Fibroblast of lung (primary cell): ENCODE results near the gene KRT71. TPM values are rescaled to one million over a fixed set of nuclear protein-coding genes. Genes with fewer than 3 reads are reported as not detected.

Source experiments
- DNase-seq, 2 donors: peaks; one replicate each; pipeline versions ENCODE4 v3.0.0 to v3.0.0-alpha.2; 2010; ENCODE audit warnings: low read depth in 2 of 2
- H2AFZ ChIP-seq: 2 replicates; pipeline ENCODE4 v1.5.1; 2012; ENCODE audit warnings: low read length, control low read depth, inconsistent platforms
- H3K27ac ChIP-seq: 2 replicates; pipeline ENCODE4 v1.5.1; 2011; ENCODE audit warnings: low read length, control low read depth; ENCODE audit not compliant: insufficient read depth
- H3K27me3 ChIP-seq: 2 replicates; pipeline ENCODE4 v1.5.1; 2011; ENCODE audit warnings: mild to moderate bottlenecking, low read length; ENCODE audit not compliant: control insufficient read depth, insufficient read depth
- H3K36me3 ChIP-seq: 2 replicates; pipeline ENCODE4 v1.5.1; 2011; ENCODE audit warnings: low read length; ENCODE audit not compliant: control insufficient read depth, insufficient read depth
- H3K4me1 ChIP-seq: 2 replicates; pipeline ENCODE4 v1.5.1; 2011; ENCODE audit warnings: low read length; ENCODE audit not compliant: control insufficient read depth, insufficient read depth; ENCODE audit errors: extremely low read depth
- H3K4me2 ChIP-seq: 2 replicates; pipeline ENCODE4 v1.5.1; 2011; ENCODE audit warnings: low read length, control low read depth; ENCODE audit not compliant: insufficient read depth; ENCODE audit errors: extremely low read depth
- H3K4me3 ChIP-seq, 4 experiments: fragments of 200-600 bp in 1 of 4; sonication (generic) in 1 of 4; replicated peaks in 1 of 4; 2 replicates each; pipeline ENCODE4 v1.5.1; 2011 to 2016; ENCODE audit warnings: low read length in 4 of 4, low read depth in 3 of 4, mild to moderate bottlenecking in 3 of 4, control low read depth in 2 of 4, inconsistent platforms in 1 of 4, mixed read lengths in 1 of 4; ENCODE audit not compliant: insufficient read depth in 1 of 4; ENCODE audit errors: control extremely low read depth in 1 of 4
- H3K79me2 ChIP-seq: 2 replicates; pipeline ENCODE4 v1.5.1; 2012; ENCODE audit warnings: mild to moderate bottlenecking, low read length, inconsistent platforms; ENCODE audit not compliant: control insufficient read depth, insufficient read depth
- H3K9ac ChIP-seq: 2 replicates; pipeline ENCODE4 v1.5.1; 2011; ENCODE audit warnings: mild to moderate bottlenecking, low read length, control low read depth; ENCODE audit not compliant: insufficient read depth
- H3K9me3 ChIP-seq: 2 replicates; pipeline ENCODE4 v1.5.1; 2012; ENCODE audit warnings: low read depth, low read length; ENCODE audit not compliant: control insufficient read depth, insufficient read depth
- H4K20me1 ChIP-seq: 2 replicates; pipeline ENCODE4 v1.5.1; 2011; ENCODE audit warnings: low read length; ENCODE audit not compliant: control insufficient read depth, insufficient read depth; ENCODE audit errors: extremely low read depth
- CTCF ChIP-seq, 2 donors: IDR thresholded peaks in 1 of 2; conservative IDR thresholded peaks in 1 of 2; 1 replicate in 1 of 2; 2 replicates in 1 of 2; pipeline ENCODE4 v1.5.1; 2011 to 2012; ENCODE audit warnings: low read length in 2 of 2, control low read depth in 1 of 2, inconsistent platforms in 1 of 2, low read depth in 1 of 2, mild to moderate bottlenecking in 1 of 2
- EZH2 ChIP-seq: IDR thresholded peaks from 2 replicates; pipeline ENCODE4 v1.5.1; 2012; ENCODE audit warnings: low read length, control low read depth, mild to moderate bottlenecking; ENCODE audit errors: missing control alignments
- polyA plus RNA-seq, 2 donors: library from polyadenylated mRNA; depleted of rRNA in 1 of 2; stranded (reverse) in 1 of 2; unstranded in 1 of 2; fragments of >200 nt; gene quantifications; 2 replicates each; pipeline ENCODE4 v1.2.1, GENCODE V29; 2011 to 2012; ENCODE audit warnings: missing spikeins in 1 of 2
- total RNA-seq: library from RNA; depleted of rRNA; stranded (reverse); fragments of >200 nt; gene quantifications from 2 replicates; pipeline ENCODE4 v1.2.1, GENCODE V29; 2014

Gene KRT71
- total and polyA plus RNA-seq, 2 donors (not counting 1 experiment from before 2014, with no cell fraction given) = not detected

- H3K27me3 ChIP-seq = peaks cover 5% of the 10 kb centered on the region
- H2AFZ ChIP-seq = no peak overlapping the region
- TF ChIP-seq EZH2 (no peak), CTCF (conservative IDR thresholded peaks at IDR 0.05 in 1 of 2, IDR thresholded peaks at IDR 0.05 in 1 of 2; ENCODE audit: low read depth in 1 of 2, low read length in 2 of 2) (no peak)
Measured at GRCh38 chr12:52546126-52546525, 6.8 kb downstream of the KRT71 start.

GRCh38 chr12:52543985-52544883 lies 8.7 kb downstream of the KRT71 start:
- no peaks in the 10 kb centered on the region for H3K36me3 ChIP-seq
- peaks cover 5% of the 10 kb centered on the region for H3K27me3 ChIP-seq
- no peaks in the 10 kb centered on the region for H4K20me1 ChIP-seq
- H3K4me1 ChIP-seq = no peaks in the 10 kb centered on the region
- H3K79me2 ChIP-seq = no peaks in the 10 kb centered on the region
- no peak overlapping the region for H2AFZ ChIP-seq
- TF ChIP-seq EZH2 (no peak), CTCF (conservative IDR thresholded peaks at IDR 0.05 in 1 of 2, IDR thresholded peaks at IDR 0.05 in 1 of 2; ENCODE audit: low read depth in 1 of 2, low read length in 2 of 2) (no peak)
- peak in 1 of 2 donors; percentile 11 for DNase-seq
- H3K27ac ChIP-seq = no peak overlapping the region
- H3K4me3 ChIP-seq = no peak overlapping the region
- no peak overlapping the region for H3K9ac ChIP-seq
- H3K4me2 ChIP-seq = no peak overlapping the region
- H3K9me3 ChIP-seq = no peaks in the 10 kb centered on the region

More at GRCh38 chr12:52546126-52546525, 6.8 kb downstream of the KRT71 start:
- H4K20me1 ChIP-seq = no peaks in the 10 kb centered on the region
- no peaks in the 10 kb centered on the region for H3K79me2 ChIP-seq
- no peaks in the 10 kb centered on the region for H3K4me1 ChIP-seq
- H3K9ac ChIP-seq = no peak overlapping the region
- H3K4me2 ChIP-seq = no peak overlapping the region
- no peaks in the 10 kb centered on the region for H3K36me3 ChIP-seq
- DNase-seq = no peak
- H3K9me3 ChIP-seq = no peaks in the 10 kb centered on the region
- H3K27ac ChIP-seq = no peak overlapping the region
- no peak overlapping the region for H3K4me3 ChIP-seq

- DNase-seq = no peak
- no peak overlapping the region for H3K4me3 ChIP-seq
- H3K9me3 ChIP-seq = no peaks in the 10 kb centered on the region
- no peaks in the 10 kb centered on the region for H3K36me3 ChIP-seq
- no peak overlapping the region for H3K9ac ChIP-seq
- H4K20me1 ChIP-seq = no peaks in the 10 kb centered on the region
- TF ChIP-seq EZH2 = no peak
- no peak for TF ChIP-seq CTCF (conservative IDR thresholded peaks at IDR 0.05 in 1 of 2, IDR thresholded peaks at IDR 0.05 in 1 of 2; ENCODE audit: low read depth in 1 of 2, low read length in 2 of 2)
- H3K4me2 ChIP-seq = no peak overlapping the region
- H3K27me3 ChIP-seq = peaks cover 5% of the 10 kb centered on the region
- no peak overlapping the region for H3K27ac ChIP-seq
- H3K79me2 ChIP-seq = no peaks in the 10 kb centered on the region
- H2AFZ ChIP-seq = no peak overlapping the region
- H3K4me1 ChIP-seq = no peaks in the 10 kb centered on the region
Measured at GRCh38 chr12:52542785-52543318, 10.1 kb downstream of the KRT71 start.
